Activated effector memory CD4-positive, alpha-beta T cell treated with anti-CD3 and anti-CD28 coated beads, Interleukin-2, amount 50 U/mL, for 16 hours (primary cell): Measurements from ENCODE around the gene HMGA1.

Experiments used
- DNase-seq: peaks from one replicate; pipeline ENCODE4 v3.0.0-alpha.2; 2020

Gene HMGA1

GRCh38 chr6:34236443-34237315 lies at the start of gene HMGA1:
Gene HMGA1, plus strand, starts transcription at chr6:34236873. Its CDS starts 3,908 bp downstream, at chr6:34240781.
- DNase-seq: peak; percentile 96

GRCh38 chr6:34189806-34190503 lies 46.7 kb upstream of the HMGA1 start:
- DNase-seq: peak; percentile 74

GRCh38 chr6:34190504-34191122 lies 46.1 kb upstream of the HMGA1 start:
- DNase-seq: peak; percentile 33

- DNase-seq: no peak
These were observed 41.9 kb upstream of the HMGA1 start for GRCh38 chr6:34194772-34195171.

GRCh38 chr6:34195726-34196115 lies 41.0 kb upstream of the HMGA1 start:
- no peak for DNase-seq

- DNase-seq: peak; percentile 96
These were observed 40.4 kb upstream of the HMGA1 start for GRCh38 chr6:34196116-34196832.

GRCh38 chr6:34196833-34197195 lies 39.9 kb upstream of the HMGA1 start:
- DNase-seq: no peak

GRCh38 chr6:34200340-34200971 lies 36.2 kb upstream of the HMGA1 start:
- DNase-seq: no peak

GRCh38 chr6:34201455-34202107 lies 35.1 kb upstream of the HMGA1 start:
- no peak for DNase-seq

- no peak for DNase-seq
These were observed 34.1 kb upstream of the HMGA1 start for GRCh38 chr6:34202329-34203201.

GRCh38 chr6:34204693-34205092 lies 32.0 kb upstream of the HMGA1 start:
- DNase-seq: no peak

GRCh38 chr6:34205466-34205865 lies 31.2 kb upstream of the HMGA1 start:
- no peak for DNase-seq

- no peak for DNase-seq
These were observed 30.8 kb upstream of the HMGA1 start for GRCh38 chr6:34205916-34206315.

- DNase-seq: no peak
These were observed 29.9 kb upstream of the HMGA1 start for GRCh38 chr6:34206726-34207125.

- DNase-seq: peak; percentile 68
These were observed 28.8 kb upstream of the HMGA1 start for GRCh38 chr6:34207695-34208443.

- DNase-seq: no peak
These were observed 22.9 kb upstream of the HMGA1 start for GRCh38 chr6:34213772-34214171.

GRCh38 chr6:34218691-34219090 lies 18.0 kb upstream of the HMGA1 start:
- no peak for DNase-seq

- DNase-seq: no peak
These were observed 13.2 kb upstream of the HMGA1 start for GRCh38 chr6:34223381-34223955.

GRCh38 chr6:34223956-34224940 lies 12.4 kb upstream of the HMGA1 start:
- peak; percentile 97 for DNase-seq
